SK-N-SH treated with all-trans-retinoic acid at 6 μM for 48 hours (cell line): Measurements from ENCODE around the gene ADAMTS15.

Experiments
- ARNTL ChIP-seq: fragments of 450-650 bp; formaldehyde crosslinking; IDR thresholded peaks from 2 replicates; pipeline ENCODE4 v1.5.0; 2020; ENCODE audit warnings: low read depth, mild to moderate bottlenecking, moderate library complexity, borderline replicate concordance
- TF ChIP-seq, protein P1 (sequence below): fragments of 250-450 bp; sonication (Bioruptor Pico); IDR thresholded peaks from 2 replicates; pipeline ENCODE4 v1.5.1; 2021; ENCODE audit warnings: mild to moderate bottlenecking, moderate library complexity

DNA sequence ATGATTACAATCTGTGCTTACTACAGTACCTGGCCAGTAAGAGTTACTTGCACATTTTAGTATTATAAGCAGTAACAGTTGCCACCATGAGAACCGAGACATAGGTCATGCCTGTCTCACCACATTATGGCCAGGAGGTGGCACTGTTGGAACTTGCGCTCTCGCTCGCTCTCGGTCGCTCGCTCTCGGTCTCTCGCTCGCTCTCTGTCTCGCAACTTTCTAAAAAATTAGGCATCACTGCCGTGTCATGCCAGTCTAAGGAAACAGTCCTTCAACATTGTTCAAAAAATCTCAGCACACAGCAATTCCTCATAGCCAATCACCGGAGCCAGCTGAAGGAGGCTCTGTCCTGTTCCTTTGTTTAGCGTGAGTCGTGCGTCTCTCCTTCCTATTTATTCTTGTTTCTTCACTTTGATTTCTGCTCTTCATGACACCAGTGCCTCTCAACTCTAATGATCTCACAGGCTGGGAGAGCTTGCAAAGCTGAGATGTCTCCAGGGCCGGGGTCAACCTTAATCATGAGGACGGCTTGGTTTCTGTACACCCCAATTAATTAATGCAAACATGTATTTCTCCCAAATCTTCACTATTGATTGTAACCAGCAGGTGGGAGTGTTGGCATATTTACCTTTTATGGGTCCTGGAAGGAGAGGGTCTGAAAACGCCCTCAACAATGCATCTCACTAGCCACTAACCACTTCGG is 13.8 kb upstream of the ADAMTS15 start:
- TF ChIP-seq, protein P1, sequence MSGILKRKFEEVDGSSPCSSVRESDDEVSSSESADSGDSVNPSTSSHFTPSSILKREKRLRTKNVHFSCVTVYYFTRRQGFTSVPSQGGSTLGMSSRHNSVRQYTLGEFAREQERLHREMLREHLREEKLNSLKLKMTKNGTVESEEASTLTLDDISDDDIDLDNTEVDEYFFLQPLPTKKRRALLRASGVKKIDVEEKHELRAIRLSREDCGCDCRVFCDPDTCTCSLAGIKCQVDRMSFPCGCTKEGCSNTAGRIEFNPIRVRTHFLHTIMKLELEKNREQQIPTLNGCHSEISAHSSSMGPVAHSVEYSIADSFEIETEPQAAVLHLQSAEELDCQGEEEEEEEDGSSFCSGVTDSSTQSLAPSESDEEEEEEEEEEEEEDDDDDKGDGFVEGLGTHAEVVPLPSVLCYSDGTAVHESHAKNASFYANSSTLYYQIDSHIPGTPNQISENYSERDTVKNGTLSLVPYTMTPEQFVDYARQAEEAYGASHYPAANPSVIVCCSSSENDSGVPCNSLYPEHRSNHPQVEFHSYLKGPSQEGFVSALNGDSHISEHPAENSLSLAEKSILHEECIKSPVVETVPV (CRISPR knock-in tag) = no peak
- TF ChIP-seq ARNTL (CRISPR knock-in tag) = no peak
